Upper lobe of left lung (tissue), 4 donors: ENCODE data around the gene MEIS1.

ENCODE experiments used
- POLR2A ChIP-seq, 4 donors: fragments of 450-650 bp; IDR thresholded peaks; one replicate each; pipeline ENCODE4 v1.5.1; 2016 to 2017; ENCODE audit warnings: antibody characterized with exemption in 4 of 4, mild to moderate bottlenecking in 2 of 4
- POLR2AphosphoS5 ChIP-seq, 2 donors: sonication (generic); formaldehyde crosslinking; IDR thresholded peaks; one replicate each; pipeline ENCODE4 v1.5.1; 2017; ENCODE audit warnings: antibody characterized with exemption in 2 of 2
- TF ChIP-seq, protein P1 (sequence below), 6 experiments: fragments of 450-650 bp in 4 of 6; fragments of 200-600 bp in 2 of 6; sonication (generic) in 2 of 6; IDR thresholded peaks; one replicate each; pipeline ENCODE4 v1.5.1; 2016 to 2019; ENCODE audit warnings: antibody characterized with exemption in 6 of 6

DNA sequence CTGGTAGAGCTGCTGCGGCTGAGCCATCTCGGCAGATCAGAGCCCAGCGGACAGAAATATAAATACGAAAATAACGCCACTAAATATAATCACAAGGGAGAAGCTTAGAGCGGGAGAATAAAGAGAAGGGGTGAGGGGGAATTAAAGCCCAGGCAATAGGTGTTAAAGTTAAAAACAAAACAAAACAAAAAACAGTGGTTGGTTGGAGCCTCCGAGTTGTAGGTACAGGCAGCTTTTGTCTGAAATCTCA is 1.3 kb upstream of the MEIS1 start:
- TF ChIP-seq, protein P1, sequence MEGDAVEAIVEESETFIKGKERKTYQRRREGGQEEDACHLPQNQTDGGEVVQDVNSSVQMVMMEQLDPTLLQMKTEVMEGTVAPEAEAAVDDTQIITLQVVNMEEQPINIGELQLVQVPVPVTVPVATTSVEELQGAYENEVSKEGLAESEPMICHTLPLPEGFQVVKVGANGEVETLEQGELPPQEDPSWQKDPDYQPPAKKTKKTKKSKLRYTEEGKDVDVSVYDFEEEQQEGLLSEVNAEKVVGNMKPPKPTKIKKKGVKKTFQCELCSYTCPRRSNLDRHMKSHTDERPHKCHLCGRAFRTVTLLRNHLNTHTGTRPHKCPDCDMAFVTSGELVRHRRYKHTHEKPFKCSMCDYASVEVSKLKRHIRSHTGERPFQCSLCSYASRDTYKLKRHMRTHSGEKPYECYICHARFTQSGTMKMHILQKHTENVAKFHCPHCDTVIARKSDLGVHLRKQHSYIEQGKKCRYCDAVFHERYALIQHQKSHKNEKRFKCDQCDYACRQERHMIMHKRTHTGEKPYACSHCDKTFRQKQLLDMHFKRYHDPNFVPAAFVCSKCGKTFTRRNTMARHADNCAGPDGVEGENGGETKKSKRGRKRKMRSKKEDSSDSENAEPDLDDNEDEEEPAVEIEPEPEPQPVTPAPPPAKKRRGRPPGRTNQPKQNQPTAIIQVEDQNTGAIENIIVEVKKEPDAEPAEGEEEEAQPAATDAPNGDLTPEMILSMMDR (IDR thresholded peaks at IDR 0.05): peak in 1 of 6 experiments; percentile 1
- no peak for TF ChIP-seq POLR2AphosphoS5 (IDR thresholded peaks at IDR 0.05)
- no peak for TF ChIP-seq POLR2A (IDR thresholded peaks at IDR 0.05)
